Caco-2 (cell line): ENCODE results near the gene ANKRD44. TPM values are rescaled to one million over a fixed set of nuclear protein-coding genes. Genes with fewer than 3 reads are reported as not detected.

Experiments used
- BruUV-seq: library from RNA; stranded (reverse); fragments of 400-500 nt; replicated peaks from 2 replicates; lab custom pipeline; 2021; lab: Mats Ljungman, UMichigan
- CTCF ChIA-PET: fragments of 300-600 bp; sonication (Branson Sonifier 250); formaldehyde crosslinking; loops from one replicate; lab custom pipeline; 2022; ENCODE audit warnings: antibody characterized with exemption; lab: Charles Lee
- POLR2A ChIA-PET: fragments of 300-600 bp; sonication (Branson Sonifier 250); formaldehyde crosslinking; loops from one replicate; lab custom pipeline; 2022; ENCODE audit warnings: antibody characterized with exemption; lab: Charles Lee
- DNase-seq, 2 experiments: peaks; one replicate each; pipeline versions ENCODE4 v3.0.0 to v3.0.0-alpha.2; 2020 to 2022
- H3K27me3 ChIP-seq: replicated peaks from 2 replicates; pipeline ENCODE4 v1.6.0; 2011; ENCODE audit warnings: low read length; ENCODE audit not compliant: control insufficient read depth, insufficient read depth
- H3K36me3 ChIP-seq: 2 replicates; pipeline ENCODE4 v1.5.1; 2011; ENCODE audit warnings: low read length; ENCODE audit not compliant: control insufficient read depth, insufficient read depth
- H3K4me1 ChIP-seq: fragments of 250-450 bp; sonication (Bioruptor Pico); 2 replicates; pipeline ENCODE4 v1.5.1; 2020; ENCODE audit warnings: mild to moderate bottlenecking
- H3K4me3 ChIP-seq: 2 replicates; pipeline ENCODE4 v1.5.1; 2011; ENCODE audit warnings: low read depth, mild to moderate bottlenecking, control low read depth, low read length
- H3K9me3 ChIP-seq: fragments of 250-450 bp; sonication (Bioruptor Pico); 2 replicates; pipeline ENCODE4 v1.5.1; 2020; ENCODE audit warnings: mild to moderate bottlenecking, moderate library complexity
- H3K27ac Mint-ChIP-seq: one replicate; pipeline ENCODE4 v1.8.0; 2022; ENCODE audit warnings: mixed read lengths; ENCODE audit not compliant: unreplicated experiment
- H3K27me3 Mint-ChIP-seq: one replicate; pipeline ENCODE4 v1.8.0; 2022; ENCODE audit warnings: mixed read lengths; ENCODE audit not compliant: insufficient read depth, unreplicated experiment
- H3K36me3 Mint-ChIP-seq: one replicate; pipeline ENCODE4 v1.8.0; 2022; ENCODE audit warnings: mild to moderate bottlenecking, mixed read lengths; ENCODE audit not compliant: insufficient read depth, unreplicated experiment
- H3K4me1 Mint-ChIP-seq: one replicate; pipeline ENCODE4 v1.8.0; 2022; ENCODE audit warnings: low read depth, mixed read lengths; ENCODE audit not compliant: unreplicated experiment
- H3K4me3 Mint-ChIP-seq: one replicate; pipeline ENCODE4 v1.8.0; 2022; ENCODE audit warnings: mild to moderate bottlenecking, moderate library complexity, mixed read lengths; ENCODE audit not compliant: unreplicated experiment
- H3K9me3 Mint-ChIP-seq: one replicate; pipeline ENCODE4 v1.8.0; 2022; ENCODE audit warnings: mixed read lengths; ENCODE audit not compliant: unreplicated experiment
- intact Hi-C: fragments of 100-400 bp; cut with micrococcal nuclease; formaldehyde crosslinking; loops from one replicate; pipeline ENCODE4 v1.10.0; 2022; ENCODE audit not compliant: unreplicated experiment
- total RNA-seq: library from RNA; stranded (reverse); gene quantifications from 2 replicates; pipeline ENCODE4 v1.2.3, GENCODE V29; 2022
- TF ChIP-seq, protein P1 (sequence below), 2 experiments: fragments of 200-600 bp in 1 of 2; IDR thresholded peaks; 1 replicate in 1 of 2; 2 replicates in 1 of 2; pipeline versions ENCODE4 v1.5.1 to v1.8.0; 2011 to 2022; ENCODE audit warnings: antibody characterized with exemption in 1 of 2, control low read depth in 1 of 2, inconsistent platforms in 1 of 2, low read depth in 1 of 2, low read length in 1 of 2, mild to moderate bottlenecking in 1 of 2, moderate library complexity in 1 of 2; ENCODE audit not compliant: insufficient read depth in 1 of 2, severe bottlenecking in 1 of 2, unreplicated experiment in 1 of 2

The ANKRD44 gene
- total RNA-seq, 1 experiment from 2014 or later = 1.0 TPM

DNA sequence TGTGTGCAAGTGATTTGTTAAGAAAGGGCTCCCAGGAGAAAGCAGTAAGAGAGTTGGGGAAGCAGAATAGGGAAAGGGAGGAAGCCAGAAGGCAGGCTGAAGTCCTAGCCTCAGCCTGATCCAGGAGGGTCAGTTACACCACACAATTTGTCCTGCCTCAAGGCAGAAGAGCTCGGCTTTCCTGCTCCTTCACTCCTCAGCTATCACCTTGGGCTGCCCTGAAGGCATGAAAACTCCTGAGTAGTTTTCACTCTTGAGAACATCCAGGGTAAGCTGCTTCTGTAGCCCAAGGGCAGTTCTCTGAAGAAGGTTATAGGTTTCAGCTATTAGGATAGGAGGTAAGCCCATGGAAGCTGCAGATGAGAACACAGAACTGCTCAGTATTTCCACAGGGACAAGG, 47.4 kb upstream of the ANKRD44 start:
- POLR2A ChIA-PET = no interaction called here
- no peak overlapping the region for H3K27ac Mint-ChIP-seq
- Histone ChIP-seq H3K36me3 (no peaks in the 10 kb centered on the region), H3K9me3 (no peaks in the 10 kb centered on the region), H3K27me3 (no peaks in the 10 kb centered on the region), H3K4me3 (no peak overlapping the region), H3K4me1 (peaks cover 11% of the 10 kb centered on the region)
- no peaks in the 10 kb centered on the region for H3K27me3 Mint-ChIP-seq
- intact Hi-C loops = no loop called here
- TF ChIP-seq, protein P1, sequence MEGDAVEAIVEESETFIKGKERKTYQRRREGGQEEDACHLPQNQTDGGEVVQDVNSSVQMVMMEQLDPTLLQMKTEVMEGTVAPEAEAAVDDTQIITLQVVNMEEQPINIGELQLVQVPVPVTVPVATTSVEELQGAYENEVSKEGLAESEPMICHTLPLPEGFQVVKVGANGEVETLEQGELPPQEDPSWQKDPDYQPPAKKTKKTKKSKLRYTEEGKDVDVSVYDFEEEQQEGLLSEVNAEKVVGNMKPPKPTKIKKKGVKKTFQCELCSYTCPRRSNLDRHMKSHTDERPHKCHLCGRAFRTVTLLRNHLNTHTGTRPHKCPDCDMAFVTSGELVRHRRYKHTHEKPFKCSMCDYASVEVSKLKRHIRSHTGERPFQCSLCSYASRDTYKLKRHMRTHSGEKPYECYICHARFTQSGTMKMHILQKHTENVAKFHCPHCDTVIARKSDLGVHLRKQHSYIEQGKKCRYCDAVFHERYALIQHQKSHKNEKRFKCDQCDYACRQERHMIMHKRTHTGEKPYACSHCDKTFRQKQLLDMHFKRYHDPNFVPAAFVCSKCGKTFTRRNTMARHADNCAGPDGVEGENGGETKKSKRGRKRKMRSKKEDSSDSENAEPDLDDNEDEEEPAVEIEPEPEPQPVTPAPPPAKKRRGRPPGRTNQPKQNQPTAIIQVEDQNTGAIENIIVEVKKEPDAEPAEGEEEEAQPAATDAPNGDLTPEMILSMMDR (IDR thresholded peaks at IDR 0.05; ENCODE audit: insufficient read depth in 1 of 2, low read depth in 1 of 2, low read length in 1 of 2, severe bottlenecking in 1 of 2, unreplicated experiment in 1 of 2) = no peak
- no peaks in the 10 kb centered on the region for H3K36me3 Mint-ChIP-seq
- no peak overlapping the region for H3K4me3 Mint-ChIP-seq
- CTCF ChIA-PET = no interaction called here
- peak in 1 of 2 experiments; percentile 55 for DNase-seq
- H3K9me3 Mint-ChIP-seq = no peaks in the 10 kb centered on the region
- no TSS peak for BruUV-seq
- no peaks in the 10 kb centered on the region for H3K4me1 Mint-ChIP-seq

DNA sequence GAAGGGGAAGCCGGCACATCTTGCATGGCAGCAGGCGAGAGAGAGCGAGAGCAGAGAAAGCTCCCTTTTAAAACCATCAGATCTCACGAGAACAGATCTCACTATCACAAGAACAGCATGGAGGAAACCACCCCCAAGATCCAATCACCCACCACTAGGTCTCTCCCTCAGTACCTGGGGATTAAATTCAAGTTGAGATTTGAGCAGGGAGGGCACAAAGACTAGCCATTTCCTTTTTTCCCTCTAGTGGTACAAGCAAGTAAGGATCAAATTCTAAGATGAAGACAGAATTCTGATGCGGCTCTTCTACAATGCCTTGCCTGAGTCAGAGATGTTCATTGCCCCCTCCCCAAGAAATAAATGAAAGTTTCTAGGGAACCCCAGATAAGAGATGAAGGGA, 45.6 kb upstream of the ANKRD44 start:
- TF ChIP-seq, protein P1 (IDR thresholded peaks at IDR 0.05; ENCODE audit: insufficient read depth in 1 of 2, low read depth in 1 of 2, low read length in 1 of 2, severe bottlenecking in 1 of 2, unreplicated experiment in 1 of 2) = peak; percentile 38 to 43
- no peak for DNase-seq
- ChIA-PET CTCF (no interaction called here), POLR2A (no interaction called here)
- H3K36me3 Mint-ChIP-seq = no peaks in the 10 kb centered on the region
- Histone ChIP-seq H3K36me3 (no peaks in the 10 kb centered on the region), H3K9me3 (no peaks in the 10 kb centered on the region), H3K4me1 (peaks cover 11% of the 10 kb centered on the region), H3K4me3 (no peak overlapping the region), H3K27me3 (no peaks in the 10 kb centered on the region)
- intact Hi-C loops = no loop called here
- BruUV-seq = no TSS peak
- no peaks in the 10 kb centered on the region for H3K9me3 Mint-ChIP-seq
- H3K27ac Mint-ChIP-seq = no peak overlapping the region
- H3K4me3 Mint-ChIP-seq = no peak overlapping the region
- no peaks in the 10 kb centered on the region for H3K27me3 Mint-ChIP-seq
- H3K4me1 Mint-ChIP-seq = no peaks in the 10 kb centered on the region

DNA sequence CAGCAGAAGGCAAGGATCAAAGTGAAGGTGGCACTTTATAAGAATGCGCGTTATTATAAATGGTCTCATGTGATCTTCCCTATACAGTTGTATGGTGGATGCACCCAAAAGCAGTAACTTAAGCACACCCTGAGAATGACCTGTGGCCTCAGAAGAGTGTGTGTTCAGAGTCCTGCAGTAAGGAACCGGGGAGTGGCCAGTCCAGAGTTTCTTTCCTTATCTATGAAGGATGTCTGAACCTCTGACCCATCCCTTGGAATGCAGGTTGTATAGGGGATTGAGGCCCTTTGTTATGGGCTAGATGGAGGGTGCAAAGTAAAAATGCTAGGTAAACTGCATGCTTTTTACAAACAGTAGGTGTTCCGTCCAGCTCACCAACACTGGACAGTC, 43.6 kb upstream of the ANKRD44 start:
- BruUV-seq = no TSS peak
- intact Hi-C loops = no loop called here
- Histone ChIP-seq H3K27me3 (no peaks in the 10 kb centered on the region), H3K4me3 (no peak overlapping the region), H3K4me1 (peaks cover 11% of the 10 kb centered on the region), H3K9me3 (no peaks in the 10 kb centered on the region), H3K36me3 (no peaks in the 10 kb centered on the region)
- CTCF ChIA-PET = no interaction called here
- Mint-ChIP-seq H3K4me3 (no peak overlapping the region), H3K4me1 (no peaks in the 10 kb centered on the region), H3K9me3 (no peaks in the 10 kb centered on the region), H3K36me3 (no peaks in the 10 kb centered on the region), H3K27me3 (no peaks in the 10 kb centered on the region), H3K27ac (no peak overlapping the region)
- TF ChIP-seq, protein P1 (IDR thresholded peaks at IDR 0.05; ENCODE audit: insufficient read depth in 1 of 2, low read depth in 1 of 2, low read length in 1 of 2, severe bottlenecking in 1 of 2, unreplicated experiment in 1 of 2) = no peak
- peak in 1 of 2 experiments; percentile 60 for DNase-seq
- POLR2A ChIA-PET = no interaction called here
